K562 (cell line): Measurements from ENCODE around the gene SOX8. TPM values are rescaled to one million over a fixed set of nuclear protein-coding genes. Genes with fewer than 3 reads are reported as not detected.

Source experiments
- ATAC-seq: fragments of 200-7000 bp; cut with Tn5 transposase; 3 replicates; pipeline ENCODE4 v1.9.1; 2020; ENCODE audit warnings: moderate library complexity
- BruUV-seq: library from RNA; stranded (reverse); fragments of 400-500 nt; replicated peaks from 2 replicates; lab custom pipeline; 2021; lab: Mats Ljungman, UMichigan
- CTCF ChIA-PET: fragments of 300-600 bp; formaldehyde crosslinking; extraction: SDS; loops from one replicate; lab custom pipeline; 2021; ENCODE audit warnings: low intra/inter-chr PET ratio; lab: Yijun Ruan, JAX
- POLR2A ChIA-PET: fragments of 300-600, 350-650 bp; sonication (Branson Sonifier 250); formaldehyde crosslinking; extraction: SDS; loops from one replicate; lab custom pipeline; 2021; ENCODE audit warnings: antibody characterized with exemption, inconsistent platforms; lab: Yijun Ruan, JAX
- DNase-seq, 4 experiments: peaks; one replicate each; pipeline versions ENCODE4 v3.0.0 to v3.0.0-alpha.2; 2011 to 2018; ENCODE audit warnings: low spot score in 3 of 4, mixed read lengths in 3 of 4; ENCODE audit errors: extremely low read depth in 1 of 4
- FAIRE-seq: peaks from 2 replicates; lab custom pipeline; 2011; peaks lifted over from hg19 to GRCh38; lab: Jason Lieb, UNC
- H2AFZ ChIP-seq: 2 replicates; pipeline ENCODE4 v1.6.0; 2011; ENCODE audit warnings: low read depth, low read length, control low read depth, inconsistent platforms
- H3K27ac ChIP-seq: fragments of 200-600 bp; 3 replicates; pipeline ENCODE4 v1.8.0; 2011; ENCODE audit warnings: low read depth, mild to moderate bottlenecking, control low read depth, inconsistent platforms, low read length, moderate library complexity, mixed read lengths; ENCODE audit errors: extremely low read depth
- H3K27me3 ChIP-seq, 2 experiments: fragments of 300-600 bp in 1 of 2; 2 replicates in 1 of 2; 3 replicates in 1 of 2; pipeline versions ENCODE4 v1.6.0 to v1.8.0; 2011; ENCODE audit warnings: inconsistent platforms in 2 of 2, low read length in 2 of 2, mild to moderate bottlenecking in 1 of 2, mixed read lengths in 1 of 2, moderate library complexity in 1 of 2; ENCODE audit not compliant: control insufficient read depth in 2 of 2, insufficient read depth in 2 of 2
- H3K36me3 ChIP-seq: fragments of 300-600 bp; 3 replicates; pipeline ENCODE4 v1.8.0; 2011; ENCODE audit warnings: mild to moderate bottlenecking, low read length, inconsistent platforms; ENCODE audit not compliant: control insufficient read depth, insufficient read depth
- H3K4me1 ChIP-seq, 2 experiments: fragments of 200-600 bp in 1 of 2; replicated peaks in 1 of 2; 2 replicates in 1 of 2; 3 replicates in 1 of 2; pipeline versions ENCODE4 v1.5.1 to v1.8.0; 2011; ENCODE audit warnings: inconsistent platforms in 2 of 2, low read length in 2 of 2, mild to moderate bottlenecking in 1 of 2, mixed read lengths in 1 of 2, moderate library complexity in 1 of 2; ENCODE audit not compliant: control insufficient read depth in 2 of 2, insufficient read depth in 2 of 2
- H3K4me2 ChIP-seq: 2 replicates; pipeline ENCODE4 v1.6.1; 2011; ENCODE audit warnings: low read length, control low read depth, inconsistent platforms, mixed read lengths; ENCODE audit not compliant: insufficient read depth
- H3K4me3 ChIP-seq: fragments of 200-600 bp; sonication (generic), shearing (Covaris generic); 2 replicates; pipeline ENCODE4 v1.5.1; 2016; ENCODE audit warnings: control low read depth, inconsistent platforms
- H3K79me2 ChIP-seq: fragments of 200-600 bp; 3 replicates; pipeline ENCODE4 v1.8.0; 2011; ENCODE audit warnings: low read length, inconsistent platforms; ENCODE audit not compliant: control insufficient read depth, insufficient read depth
- H3K9ac ChIP-seq, 2 experiments: 2 replicates each; pipeline versions ENCODE4 v1.6.0 to v1.6.1; 2011; ENCODE audit warnings: low read depth in 2 of 2, low read length in 2 of 2, control low read depth in 1 of 2, inconsistent platforms in 1 of 2, mild to moderate bottlenecking in 1 of 2, mixed read lengths in 1 of 2; ENCODE audit not compliant: insufficient read depth in 1 of 2
- H3K9me1 ChIP-seq: one replicate; pipeline ENCODE4 v1.6.0; 2011; ENCODE audit warnings: inconsistent platforms, mild to moderate bottlenecking, low read length, moderate library complexity; ENCODE audit not compliant: control insufficient read depth, insufficient read depth
- H3K9me3 ChIP-seq: replicated peaks from 2 replicates; pipeline ENCODE4 v1.5.1; 2011; ENCODE audit warnings: low read depth, low read length, inconsistent platforms; ENCODE audit not compliant: control insufficient read depth, insufficient read depth
- H4K20me1 ChIP-seq: replicated peaks from 2 replicates; pipeline ENCODE4 v1.6.1; 2011; ENCODE audit warnings: low read length, inconsistent platforms, mixed read lengths; ENCODE audit not compliant: control insufficient read depth, insufficient read depth
- DEAF1 ChIP-seq: fragments of 450-650 bp; formaldehyde crosslinking; IDR thresholded peaks from 2 replicates; pipeline ENCODE4 v1.4.0; 2020; ENCODE audit warnings: mild to moderate bottlenecking, moderate library complexity
- HOXB6 ChIP-seq: fragments of 250-450 bp; sonication (Bioruptor Pico); IDR thresholded peaks from 2 replicates; pipeline ENCODE4 v1.5.1; 2022; ENCODE audit warnings: mild to moderate bottlenecking, borderline replicate concordance
- MECOM ChIP-seq: fragments of 250-450 bp; sonication (Bioruptor Pico); IDR thresholded peaks from 2 replicates; pipeline ENCODE4 v1.8.0; 2022; ENCODE audit warnings: inconsistent platforms
- MLX ChIP-seq, 2 experiments: fragments of 450-650 bp in 1 of 2; sonication (generic) in 1 of 2; formaldehyde crosslinking; conservative IDR thresholded peaks; 2 replicates each; pipeline versions ENCODE4 v1.4.0 to v1.8.1; 2020 to 2022; ENCODE audit warnings: mild to moderate bottlenecking in 1 of 2, missing genetic modification reagents in 1 of 2
- NBN ChIP-seq: fragments of 450-650 bp; IDR thresholded peaks from 2 replicates; pipeline ENCODE4 v1.6.1; 2016; ENCODE audit warnings: low read depth, mild to moderate bottlenecking
- SMARCB1 ChIP-seq: IDR thresholded peaks from 2 replicates; pipeline ENCODE4 v1.6.1; 2011; ENCODE audit warnings: improper control_type of control experiment, low read depth; ENCODE audit not compliant: insufficient read length
- ZNF140 ChIP-seq: fragments of 250-450 bp; sonication (Bioruptor Pico); IDR thresholded peaks from 2 replicates; pipeline ENCODE4 v1.8.0; 2021; ENCODE audit warnings: moderate library complexity, mild to moderate bottlenecking, inconsistent platforms
- ZNF239 ChIP-seq: fragments of 250-450 bp; sonication (Bioruptor Pico); IDR thresholded peaks from 2 replicates; pipeline ENCODE4 v1.4.0; 2020; ENCODE audit warnings: mild to moderate bottlenecking
- ZNF778 ChIP-seq: fragments of 450-650 bp; formaldehyde crosslinking; IDR thresholded peaks from 2 replicates; pipeline ENCODE4 v1.4.0; 2020; ENCODE audit warnings: mild to moderate bottlenecking, moderate library complexity
- WGBS: fragments of 100-300 bp; shearing (Covaris generic); methylation state at CpG from one replicate; pipeline ENCODE4 v1.1.6; 2016; ENCODE audit warnings: low coverage, mixed read lengths; ENCODE audit not compliant: insufficient coverage; ENCODE audit errors: missing lambda C conversion rate; 5-methylcytosine and 5-hydroxymethylcytosine counted together
- in situ Hi-C: fragments of 300-500 bp; cut with MboI; formaldehyde crosslinking; loops from 4 replicates; pipeline ENCODE4 v1.15.0; 2018; ENCODE audit warnings: inconsistent platforms, mixed read lengths
- intact Hi-C: fragments of 100-400 bp; cut with micrococcal nuclease; formaldehyde crosslinking; loops from 2 replicates; pipeline ENCODE4 v1.14.2; 2022
- polyA plus RNA-seq, 8 experiments: library from polyadenylated mRNA; depleted of rRNA in 4 of 8; stranded (reverse) in 5 of 8; unstranded in 3 of 8; fragments of >200 nt; fragmentation: Nextera tagmentation in 2 of 8; fragmentation: Illumina TruSeq in 1 of 8; extraction: Ambion mirVana in 2 of 8; extraction: Trizol in 1 of 8; gene quantifications; 2 replicates each; pipeline versions ENCODE4 v1.2.1 to v1.2.3, GENCODE V29; 2011 to 2014; ENCODE audit warnings: inconsistent platforms in 1 of 8, missing spikeins in 1 of 8
- total RNA-seq, 7 experiments: library from RNA; depleted of rRNA in 6 of 7; stranded (reverse); fragments of >200 nt in 6 of 7; fragmentation: Illumina TruSeq in 2 of 7; extraction: Trizol in 2 of 7; gene quantifications; 2 replicates each; pipeline versions ENCODE4 v1.2.1 to v1.2.3, GENCODE V29; 2011 to 2021; ENCODE audit warnings: low replicate concordance in 1 of 7

SOX8 gene
- total and polyA plus RNA-seq, 9 of the 15 experiments (the other 6 are each of a cell fraction or from before 2014, with no cell fraction given): 0.07 to 0.15 (median 0.15) TPM; not detected in 6

DNA sequence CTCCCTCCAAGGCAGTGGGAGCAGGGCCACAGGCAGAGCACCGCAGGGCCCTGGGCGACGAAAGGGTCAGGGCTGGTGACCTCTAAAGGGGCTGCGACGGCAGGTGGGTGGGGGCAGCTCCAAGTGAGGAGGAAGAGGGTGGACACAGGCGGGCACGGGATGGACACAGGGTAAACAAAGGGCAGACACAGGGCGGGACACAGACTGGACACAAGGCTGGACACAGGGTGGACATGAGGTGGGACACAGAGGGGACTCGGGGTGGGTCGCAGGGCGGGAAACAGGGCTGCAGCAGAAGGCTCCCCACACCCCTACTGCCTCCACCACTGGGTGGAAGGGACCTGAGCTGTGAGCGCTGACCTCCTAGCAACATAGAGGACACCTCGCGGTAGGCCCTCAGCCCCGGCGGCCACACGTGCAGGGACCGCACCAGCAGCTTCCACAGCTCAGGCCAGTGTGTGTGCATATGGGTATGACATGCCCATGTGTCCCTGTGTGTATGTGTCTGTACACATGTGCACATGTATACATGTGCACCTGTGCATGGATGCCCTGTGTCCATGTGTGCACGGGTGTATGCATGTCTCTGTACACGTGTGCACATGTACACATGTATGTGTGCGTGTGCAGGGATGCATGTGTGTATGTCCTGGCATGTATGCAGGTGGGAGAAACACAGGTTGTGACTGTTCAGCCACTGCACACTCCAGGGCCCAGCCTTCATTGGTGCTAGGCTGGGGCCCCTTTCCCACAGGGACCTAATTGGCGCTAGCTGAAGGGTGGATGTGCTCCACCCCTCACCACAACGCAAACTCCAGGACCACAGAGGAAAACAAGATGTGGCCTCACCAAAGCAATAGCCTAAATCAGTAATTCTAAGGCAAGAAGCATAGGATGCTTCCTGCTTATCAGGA lies 18.4 kb upstream of the SOX8 start:
- Histone ChIP-seq H3K27me3 (peaks cover 4 to 27% of the 10 kb centered on the region in 2 experiments; a peak in 4 of 5 replicates), H2AFZ (no peak overlapping the region), H3K9me3 (no peaks in the 10 kb centered on the region), H3K9me1 (no peaks in the 10 kb centered on the region), H3K4me3 (no peak overlapping the region), H3K4me1 (peaks cover 0 to 25% of the 10 kb centered on the region in 2 experiments; a peak in 1 of 5 replicates), H3K4me2 (no peak overlapping the region), H3K79me2 (no peaks in the 10 kb centered on the region), H4K20me1 (no peaks in the 10 kb centered on the region; the same call in 1 of the 2 replicates), H3K27ac (no peak overlapping the region), H3K9ac (no peak overlapping the region), H3K36me3 (no peaks in the 10 kb centered on the region)
- ChIA-PET POLR2A (interaction anchor here (1.3 kb wide), 1 partner anchor 9 kb away, joined by 5 read pairs; no protein-coding TSS in a partner anchor), CTCF (no interaction called here)
- intact Hi-C loops (no loop called here), in situ Hi-C loops (no loop called here)
- WGBS: 48% methylated on average over 20 of the region's 23 CpGs
- ATAC-seq (no peak), DNase-seq (no peak), FAIRE-seq (no peak)
- no TSS peak for BruUV-seq
- no peak for TF ChIP-seq MECOM (CRISPR knock-in tag)
- no peak for TF ChIP-seq MLX (CRISPR knock-in tag; conservative IDR thresholded peaks at IDR 0.05)
- no peak for TF ChIP-seq SMARCB1
- TF ChIP-seq NBN: no peak
- no peak for TF ChIP-seq DEAF1
- no peak for TF ChIP-seq HOXB6 (CRISPR knock-in tag)
- TF ChIP-seq ZNF140 (CRISPR knock-in tag): no peak
- no peak for TF ChIP-seq ZNF778
- TF ChIP-seq ZNF239 (CRISPR knock-in tag): no peak
